SK-N-MC (cell line): Measurements from ENCODE around the gene LHX1.
A peak's percentile ranks its signal among the peaks of the same experiment; 100 is the strongest.

Source experiments
- DNase-seq: peaks from one replicate; pipeline ENCODE4 v3.0.0-alpha.2; 2011; ENCODE audit warnings: low read depth, low spot score
- H3K27ac ChIP-seq: fragments of 200-600 bp; sonication (generic); 2 replicates; pipeline ENCODE4 v1.5.1; 2016; ENCODE audit warnings: mixed run types
- H3K36me3 ChIP-seq: fragments of 200-600 bp; sonication (generic); 2 replicates; pipeline ENCODE4 v1.6.1; 2017; ENCODE audit warnings: antibody characterized with exemption, low read length, mixed read lengths; ENCODE audit not compliant: insufficient read depth
- H3K4me3 ChIP-seq: fragments of 200-600 bp; sonication (generic); 2 replicates; pipeline ENCODE4 v1.5.1; 2016
- H3K9ac ChIP-seq: fragments of 200-600 bp; sonication (generic); 2 replicates; pipeline ENCODE4 v1.8.0; 2017; ENCODE audit warnings: mixed run types, mixed read lengths; ENCODE audit not compliant: insufficient read length
- H3K9me3 ChIP-seq: fragments of 200-600 bp; sonication (generic); 2 replicates; pipeline ENCODE4 v1.6.1; 2017; ENCODE audit warnings: low read depth, mild to moderate bottlenecking, antibody characterized with exemption, low read length, moderate library complexity, mixed read lengths
- EZH2 ChIP-seq: fragments of 200-600 bp; sonication (generic); IDR thresholded peaks from one replicate; pipeline ENCODE4 v1.6.1; 2017; ENCODE audit warnings: antibody characterized with exemption
- FOXP2 ChIP-seq: optimal IDR thresholded peaks from 2 replicates; pipeline ENCODE3; 2011; ENCODE audit warnings: mild to moderate bottlenecking, moderate library complexity; ENCODE audit not compliant: insufficient read depth; ENCODE audit errors: extremely low read length, control extremely low read depth
- POLR2AphosphoS5 ChIP-seq: IDR thresholded peaks from 2 replicates; pipeline ENCODE4 v1.6.1; 2012; ENCODE audit warnings: mild to moderate bottlenecking, low read depth, low read length, borderline replicate concordance

LHX1 gene

GRCh38 chr17:36945959-36946725 is 8.9 kb downstream of the LHX1 start:
- TF ChIP-seq EZH2 = no peak
- no peak for TF ChIP-seq POLR2AphosphoS5
- TF ChIP-seq FOXP2 = no peak
- H3K9ac ChIP-seq = no peak overlapping the region
- H3K36me3 ChIP-seq = peaks cover 9% of the 10 kb centered on the region
- H3K9me3 ChIP-seq = no peaks in the 10 kb centered on the region
- H3K4me3 ChIP-seq = no peak overlapping the region
- H3K27ac ChIP-seq = no peak overlapping the region
- no peak for DNase-seq

- no peaks in the 10 kb centered on the region for H3K9me3 ChIP-seq
- no peak for TF ChIP-seq POLR2AphosphoS5
- TF ChIP-seq EZH2 = no peak
- TF ChIP-seq FOXP2 = no peak
- DNase-seq = no peak
- H3K4me3 ChIP-seq = no peak overlapping the region
- no peak overlapping the region for H3K27ac ChIP-seq
- H3K9ac ChIP-seq = no peak overlapping the region
- H3K36me3 ChIP-seq = peaks cover 15% of the 10 kb centered on the region
Measured at GRCh38 chr17:36946726-36947091, 9.4 kb downstream of the LHX1 start.

GRCh38 chr17:36947922-36948716 is 10.8 kb downstream of the LHX1 start:
- Histone ChIP-seq H3K4me3 (peak overlapping the region; percentile 94), H3K9me3 (no peaks in the 10 kb centered on the region), H3K9ac (peak overlapping the region; percentile 46), H3K36me3 (peaks cover 29% of the 10 kb centered on the region), H3K27ac (no peak overlapping the region)
- DNase-seq = no peak
- TF ChIP-seq EZH2 = no peak

- TF ChIP-seq EZH2 (no peak), POLR2AphosphoS5 (peak; percentile 88), FOXP2 (no peak)
- peak within 1 kb of the TSS; percentile 59; the same call in 1 of the 2 replicates for H3K27ac ChIP-seq
- peak within 1 kb of the TSS; percentile 94 for H3K9ac ChIP-seq
- DNase-seq = peak; percentile 61
- no peaks in the 10 kb centered on the region for H3K9me3 ChIP-seq
- peak within 1 kb of the TSS; percentile 94 for H3K4me3 ChIP-seq
- H3K36me3 ChIP-seq = peaks cover 37% of the 10 kb centered on the region
Measured at GRCh38 chr17:36948717-36949460, 11.6 kb downstream of the LHX1 start, which contains the start of gene AATF. Gene AATF (plus strand): TSS chr17:36948954. CDS start chr17:36949126, 172 bp downstream.

- TF ChIP-seq EZH2 (no peak), POLR2AphosphoS5 (no peak), FOXP2 (no peak)
- Histone ChIP-seq H3K27ac (no peak overlapping the region), H3K9ac (peak overlapping the region; percentile 94), H3K9me3 (no peaks in the 10 kb centered on the region), H3K36me3 (peaks cover 43% of the 10 kb centered on the region), H3K4me3 (peak overlapping the region; percentile 94)
- no peak for DNase-seq
Measured at GRCh38 chr17:36949461-36949927, 12.2 kb downstream of the LHX1 start.

GRCh38 chr17:36950027-36950426 is 12.8 kb downstream of the LHX1 start:
- TF ChIP-seq FOXP2 = no peak
- no peak for DNase-seq
- H3K36me3 ChIP-seq = peaks cover 46% of the 10 kb centered on the region
- H3K4me3 ChIP-seq = peak overlapping the region; percentile 94
- H3K9me3 ChIP-seq = no peaks in the 10 kb centered on the region
- no peak overlapping the region for H3K27ac ChIP-seq
- H3K9ac ChIP-seq = peak overlapping the region; percentile 94

- no peak overlapping the region for H3K4me3 ChIP-seq
Measured at GRCh38 chr17:36951084-36951789, 14.0 kb downstream of the LHX1 start.

More at GRCh38 chr17:36951084-36951789, 14.0 kb downstream of the LHX1 start:
- no peaks in the 10 kb centered on the region for H3K9me3 ChIP-seq
- H3K36me3 ChIP-seq = peaks cover 57% of the 10 kb centered on the region
- TF ChIP-seq POLR2AphosphoS5 = no peak
- TF ChIP-seq EZH2 = no peak
- no peak for TF ChIP-seq FOXP2
- H3K27ac ChIP-seq = no peak overlapping the region
- DNase-seq = no peak
- no peak overlapping the region for H3K9ac ChIP-seq
